GM21528 (cell line): ENCODE data around the gene ZNF341.
A peak's percentile ranks its signal among the peaks of the same experiment; 100 is the strongest.
"Not testable (repeated sequence)": the region's sequence is repeated elsewhere in the genome, so short reads cannot be mapped to it uniquely, and the experiment has no call there.

ENCODE experiments used
- ATAC-seq: cut with Tn5 transposase; IDR thresholded peaks from one replicate; pipeline ENCODE4 v1.9.1; 2021; ENCODE audit warnings: mild to moderate bottlenecking, moderate library complexity; ENCODE audit not compliant: unreplicated experiment, low FRiP score

ZNF341 gene

GRCh38 chr20:33791021-33791420 is 59.2 kb downstream of the ZNF341 start:
- no peak for ATAC-seq

GRCh38 chr20:33791540-33791939 is 59.7 kb downstream of the ZNF341 start:
- no peak for ATAC-seq

GRCh38 chr20:33791959-33792597 is 60.3 kb downstream of the ZNF341 start:
- ATAC-seq, result no peak

GRCh38 chr20:33792598-33792989 is 60.8 kb downstream of the ZNF341 start:
- ATAC-seq, result not testable (repeated sequence)

- no peak for ATAC-seq
These were observed 61.5 kb downstream of the ZNF341 start for GRCh38 chr20:33793011-33793931.

- ATAC-seq, result no peak
These were observed 64.6 kb downstream of the ZNF341 start for GRCh38 chr20:33796263-33796906.

GRCh38 chr20:33796907-33797544 is 65.2 kb downstream of the ZNF341 start:
- ATAC-seq, result no peak

GRCh38 chr20:33798444-33798843 is 66.6 kb downstream of the ZNF341 start:
- ATAC-seq, result no peak

GRCh38 chr20:33803921-33804337 is 72.1 kb downstream of the ZNF341 start:
- no peak for ATAC-seq

GRCh38 chr20:33808388-33808787 is 76.6 kb downstream of the ZNF341 start:
- ATAC-seq, result no peak

GRCh38 chr20:33810259-33810658 is 78.5 kb downstream of the ZNF341 start:
- no peak for ATAC-seq

GRCh38 chr20:33810885-33811775 is 79.3 kb downstream of the ZNF341 start, which contains the start of gene CHMP4B:
TSS of gene CHMP4B (plus strand) at chr20:33811348. CDS start at chr20:33811469, 121 bp downstream.
- ATAC-seq, result peak; percentile 87

GRCh38 chr20:33811776-33812151 is 80.0 kb downstream of the ZNF341 start:
- peak; percentile 3 for ATAC-seq

- ATAC-seq, result no peak
These were observed 80.5 kb downstream of the ZNF341 start for GRCh38 chr20:33812152-33812849.

GRCh38 chr20:33812908-33813462 is 81.2 kb downstream of the ZNF341 start:
- ATAC-seq, result no peak

GRCh38 chr20:33814238-33814712 is 82.5 kb downstream of the ZNF341 start:
- no peak for ATAC-seq

GRCh38 chr20:33815671-33816070 is 83.9 kb downstream of the ZNF341 start:
- ATAC-seq, result no peak

- no peak for ATAC-seq
These were observed 84.4 kb downstream of the ZNF341 start for GRCh38 chr20:33816191-33816590.

GRCh38 chr20:33817411-33817810 is 85.6 kb downstream of the ZNF341 start:
- no peak for ATAC-seq
